GM19099 (cell line): Measurements from ENCODE around the gene SIPA1.

Experiments
- POLR2A ChIP-seq: IDR thresholded peaks from 3 replicates; pipeline ENCODE4 v1.6.1; 2011; ENCODE audit warnings: low read depth; ENCODE audit not compliant: insufficient read length; ENCODE audit errors: extremely low read depth

SIPA1 gene

DNA sequence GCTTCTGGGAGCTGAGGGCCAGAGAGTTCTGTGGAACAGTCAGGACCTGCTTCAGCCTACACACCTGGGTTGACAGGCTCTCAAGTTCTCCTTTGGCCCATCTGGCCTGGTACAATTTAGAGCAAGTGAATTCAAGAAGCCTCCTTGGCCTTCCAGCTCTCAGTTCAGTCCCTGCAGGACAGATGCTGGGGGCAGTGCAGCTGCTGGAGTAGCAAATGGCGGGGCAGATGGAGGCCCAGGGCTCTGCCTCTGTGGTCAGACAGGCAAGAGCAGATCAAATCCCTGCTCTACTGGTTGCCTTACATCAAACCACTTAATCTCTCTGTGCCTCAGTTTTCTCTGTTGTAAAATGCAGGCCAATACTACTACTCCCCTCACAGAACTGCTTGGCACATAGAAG, 33.6 kb upstream of the SIPA1 start:
- no peak for TF ChIP-seq POLR2A

DNA sequence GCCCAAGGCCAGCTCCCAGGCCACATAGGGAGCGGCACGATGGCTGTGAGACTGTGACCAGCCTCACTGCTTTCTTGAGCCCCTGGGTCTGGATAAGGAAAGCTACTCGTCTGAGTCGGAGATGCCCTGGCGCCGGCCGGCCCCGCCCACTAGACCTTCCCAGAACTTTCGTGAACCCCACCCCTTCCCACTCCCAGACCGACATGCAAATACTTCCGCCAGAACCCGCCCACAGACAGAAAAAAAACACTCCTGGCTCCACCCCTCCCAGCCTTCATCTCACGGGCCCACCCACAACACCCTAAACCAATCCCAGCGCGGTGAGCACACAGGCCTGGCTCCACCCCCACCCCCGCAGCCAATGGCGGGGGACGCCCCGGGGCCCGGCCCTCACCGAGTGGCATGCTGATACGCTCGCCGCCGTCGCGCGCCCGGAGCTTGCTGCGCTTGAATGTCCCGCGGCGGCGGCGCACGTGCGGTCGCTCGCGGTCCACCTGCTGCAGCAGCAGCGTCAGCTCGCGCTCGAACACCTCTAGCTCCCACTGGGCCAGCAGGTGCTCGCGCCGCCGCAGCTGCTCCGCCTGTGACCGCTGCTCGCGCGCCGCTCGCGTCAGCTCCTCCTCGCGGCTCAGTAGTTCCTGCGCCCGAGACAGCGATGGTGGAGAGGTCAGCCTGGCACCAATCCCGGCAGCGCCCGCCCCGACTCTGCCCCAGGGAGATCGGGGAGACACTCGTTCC, 30.9 kb upstream of the SIPA1 start:
- TF ChIP-seq POLR2A: no peak

DNA sequence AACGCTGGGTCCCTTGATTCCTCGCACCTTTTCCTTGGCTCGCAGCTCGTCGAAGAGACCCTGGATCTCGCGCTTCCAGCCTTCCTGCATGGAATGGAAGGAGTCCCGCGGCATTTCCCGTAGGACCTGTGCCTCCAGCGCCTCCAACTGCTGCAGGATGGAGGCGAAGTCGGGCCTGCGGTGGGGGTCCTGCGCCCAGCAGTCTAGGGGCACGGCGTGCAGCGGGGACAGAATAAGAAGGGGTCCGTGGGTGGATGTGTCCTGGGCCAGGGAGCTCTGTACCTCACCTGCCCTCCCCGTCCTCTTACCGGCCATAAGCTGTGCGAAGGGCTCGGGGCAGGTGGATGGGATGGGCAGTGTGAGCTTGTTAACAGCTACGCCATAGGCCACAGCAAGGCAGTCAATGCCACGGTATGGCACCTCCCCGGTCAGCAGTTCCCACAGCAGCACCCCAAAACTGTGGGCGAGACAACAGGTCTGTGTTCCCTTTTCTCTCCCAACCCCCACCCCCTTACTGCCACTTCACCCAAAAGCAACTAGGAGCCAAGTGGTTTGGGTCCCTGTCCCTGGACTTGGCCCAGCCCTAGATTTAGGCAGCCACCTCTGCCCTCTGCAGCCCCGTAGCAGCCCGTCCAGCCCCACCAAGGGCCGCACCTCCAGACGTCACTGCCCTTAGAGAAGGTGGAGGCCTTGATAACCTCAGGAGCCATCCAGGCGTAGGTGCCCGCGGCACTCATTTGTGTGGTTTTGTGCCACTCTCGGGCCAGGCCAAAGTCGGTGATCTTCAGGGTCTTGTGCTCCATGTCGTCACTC, 30.1 kb upstream of the SIPA1 start:
- TF ChIP-seq POLR2A: no peak

DNA sequence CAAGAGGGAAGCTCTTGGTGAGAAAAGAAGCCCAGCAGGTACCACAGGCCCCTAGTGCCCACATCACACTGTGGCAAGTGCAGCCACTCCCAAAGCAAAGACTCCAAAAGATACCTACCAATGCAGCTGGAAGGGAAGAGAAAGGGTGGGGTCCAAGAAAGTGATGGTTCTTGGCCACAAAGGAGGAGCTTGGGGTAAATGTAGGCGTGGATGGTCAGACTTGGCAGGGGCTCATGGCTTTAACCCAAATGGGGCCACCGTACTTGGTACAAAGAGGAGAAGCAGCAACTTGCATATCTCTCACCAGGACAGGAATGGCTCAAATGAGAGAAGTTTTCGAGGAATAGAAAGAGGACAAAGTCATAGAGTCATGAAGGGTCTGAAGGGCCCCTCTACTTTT, 28.7 kb upstream of the SIPA1 start:
- TF ChIP-seq POLR2A: no peak

DNA sequence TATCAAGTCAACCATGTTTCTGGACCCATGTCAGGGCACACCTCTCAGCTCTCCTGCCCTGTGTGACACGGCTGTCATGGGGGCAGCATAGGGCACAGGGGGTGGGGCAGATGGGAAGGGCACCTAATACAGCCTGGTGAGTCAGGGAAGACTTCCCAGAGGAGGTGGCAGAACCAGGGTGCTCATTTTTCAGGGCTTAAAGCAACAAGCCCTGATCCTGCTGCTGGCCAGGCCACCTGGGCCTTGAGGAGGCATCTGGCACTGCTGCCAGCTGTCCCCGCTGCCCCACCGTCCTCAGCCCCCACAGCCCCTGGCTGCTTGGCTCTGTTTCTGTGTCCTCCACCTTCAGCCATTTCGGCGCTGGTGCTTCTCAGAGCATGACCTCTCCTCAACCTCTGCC, 28.2 kb upstream of the SIPA1 start:
- TF ChIP-seq POLR2A: no peak

DNA sequence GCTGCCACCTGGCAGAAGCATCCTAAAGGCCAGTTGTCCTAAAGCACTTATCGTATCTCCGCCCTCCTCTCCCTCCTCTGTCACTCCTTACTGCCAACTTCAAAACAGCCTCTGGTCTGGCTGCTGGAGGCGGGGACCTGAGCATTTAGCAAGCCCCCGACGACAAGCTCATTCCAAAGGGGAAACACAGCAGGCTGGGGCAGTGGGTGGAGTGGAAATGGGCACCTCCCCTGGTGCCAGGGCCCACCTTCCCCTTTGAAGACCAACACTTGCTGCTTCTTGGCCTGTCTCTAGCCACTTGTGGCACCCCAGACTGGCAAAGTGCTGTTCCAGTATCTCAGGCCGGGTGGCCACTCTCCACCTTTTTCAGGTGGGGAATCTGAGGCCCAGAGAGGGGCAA, 27.5 kb upstream of the SIPA1 start:
- no peak for TF ChIP-seq POLR2A

DNA sequence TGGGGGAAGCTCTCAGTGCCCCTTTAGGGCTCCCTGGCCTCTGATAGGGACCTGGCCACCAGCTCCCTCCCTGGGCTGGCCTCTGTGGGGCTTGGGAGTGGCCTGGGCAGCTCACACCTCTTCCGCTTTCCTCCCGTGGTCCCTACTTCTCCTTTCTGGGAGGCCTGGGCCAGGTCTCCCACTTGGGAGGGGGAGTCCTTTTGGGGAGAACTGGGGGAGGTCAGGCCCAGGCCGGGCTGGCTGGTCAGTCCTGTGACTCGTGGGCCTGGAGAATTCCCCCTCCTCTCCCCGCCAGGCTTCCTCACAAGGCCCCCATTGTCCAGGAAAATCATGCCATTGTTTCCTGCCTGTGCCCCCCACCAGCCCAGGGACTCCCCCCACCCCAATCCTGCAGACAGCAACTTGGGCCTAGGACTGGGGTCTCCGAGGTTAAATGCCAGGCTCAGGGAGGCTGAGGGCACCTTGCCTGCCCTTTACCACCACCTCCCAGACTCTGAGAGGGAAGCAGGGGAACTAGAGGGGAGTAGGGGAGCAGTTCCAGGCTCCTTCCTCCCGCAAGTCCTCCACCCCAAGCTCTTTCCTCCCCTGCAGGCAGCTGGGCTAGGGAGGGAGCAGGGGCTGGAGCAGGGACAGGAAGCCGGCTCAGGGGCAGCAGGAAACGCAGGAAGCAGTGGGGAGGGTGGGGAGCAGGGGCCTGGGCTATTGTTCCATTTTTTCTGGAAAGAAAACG, 26.7 kb upstream of the SIPA1 start:
- TF ChIP-seq POLR2A: no peak

DNA sequence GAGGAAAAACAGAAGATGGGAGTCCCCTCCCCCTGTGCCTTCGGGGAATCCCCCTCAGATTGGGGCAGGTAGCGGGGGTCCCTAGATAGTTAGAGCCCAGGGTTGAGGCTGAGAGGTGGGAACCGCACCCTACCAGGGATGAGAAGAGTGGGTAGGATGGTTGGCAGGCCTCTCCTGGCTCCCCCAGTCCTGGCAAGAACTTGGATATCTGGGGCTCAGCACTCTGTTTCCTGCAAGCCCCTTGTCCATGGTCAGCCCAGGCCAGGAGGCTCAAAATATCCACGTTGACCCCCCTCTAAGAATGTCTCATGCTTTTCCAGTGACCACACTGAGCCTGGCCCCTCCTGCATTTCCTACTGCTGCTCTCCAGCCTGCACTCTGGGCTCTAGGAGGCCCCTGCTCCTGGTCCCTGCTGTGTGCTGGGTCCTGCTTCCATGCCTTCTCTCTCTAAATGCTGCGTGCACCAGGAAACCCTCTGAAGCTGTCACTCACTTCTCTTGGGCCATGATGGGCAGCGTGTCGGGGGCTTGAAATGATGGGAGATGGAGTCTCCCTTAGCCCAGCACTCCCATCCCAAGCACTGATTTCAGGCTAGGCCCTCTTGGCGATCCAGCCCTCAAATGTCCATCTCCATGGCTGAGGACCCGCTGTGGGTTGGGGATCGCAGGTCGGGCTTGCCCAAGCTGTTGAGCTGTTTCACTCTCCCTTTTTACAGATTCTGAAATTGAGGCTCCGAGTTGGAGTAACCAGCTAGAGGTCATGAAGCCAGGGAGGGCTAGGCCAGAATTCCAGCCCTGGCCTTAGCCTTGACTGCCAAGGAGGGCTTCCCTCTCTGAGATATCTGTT, 25.9 kb upstream of the SIPA1 start:
- TF ChIP-seq POLR2A: no peak

DNA sequence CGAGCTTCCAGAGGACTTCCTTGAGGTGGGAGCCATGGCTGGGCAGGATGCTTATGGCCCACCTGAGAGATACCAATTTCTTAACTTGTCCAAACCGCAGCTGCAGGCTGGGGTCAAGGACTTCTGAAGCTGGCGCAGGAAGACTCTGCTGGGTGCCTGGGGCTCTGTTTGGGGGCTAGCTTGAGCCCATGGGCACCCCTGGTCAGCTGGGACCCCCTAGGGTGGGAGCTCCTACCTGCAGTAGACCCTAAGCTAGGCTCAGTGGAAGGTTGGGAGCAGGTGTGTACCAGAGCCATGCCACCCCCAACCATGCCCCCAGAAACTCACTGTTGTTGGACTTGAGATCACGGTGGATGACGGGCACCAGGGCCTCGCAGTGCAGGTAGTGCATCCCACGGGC, 25.2 kb upstream of the SIPA1 start:
- no peak for TF ChIP-seq POLR2A

DNA sequence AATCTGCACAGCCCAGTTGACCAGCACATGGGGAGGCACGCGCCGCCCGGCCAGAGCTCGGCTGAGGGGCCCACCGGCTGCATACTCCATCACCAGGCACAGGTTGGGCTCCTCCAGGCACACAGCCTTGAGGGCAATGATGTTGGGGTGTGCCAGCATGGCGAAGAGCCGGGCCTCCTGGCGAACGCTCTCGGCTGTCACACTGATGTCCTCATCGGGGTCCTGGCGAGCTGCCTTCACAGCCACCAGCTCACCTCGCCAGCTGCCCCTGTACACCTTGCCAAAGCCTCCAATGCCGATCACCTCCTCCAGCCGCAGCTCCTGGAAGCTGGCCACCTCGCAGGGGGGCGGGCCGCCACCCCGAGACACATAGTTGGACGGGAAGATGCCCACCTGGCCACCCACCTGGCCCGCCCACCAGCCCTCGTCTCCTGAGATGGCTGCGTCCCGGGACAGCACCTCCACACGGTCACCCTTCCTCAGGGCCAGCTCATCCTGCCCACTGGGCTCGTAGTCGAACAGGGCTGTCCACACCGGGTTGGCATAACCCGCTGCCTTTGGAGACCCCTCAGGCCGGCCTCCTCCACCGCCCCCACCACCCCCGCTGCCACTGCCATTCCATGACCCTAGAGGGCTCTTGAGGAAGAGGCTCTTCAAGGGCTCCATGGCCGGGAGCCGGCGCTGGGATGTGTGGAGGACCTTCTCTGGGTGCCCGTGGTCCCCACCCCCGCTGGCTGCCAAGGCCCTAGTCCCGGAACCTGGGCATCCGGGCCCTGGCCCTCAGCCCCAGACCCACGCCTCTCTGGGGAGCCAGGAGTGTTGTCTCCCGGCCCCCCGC, 24.6 kb upstream of the SIPA1 start:
- no peak for TF ChIP-seq POLR2A

DNA sequence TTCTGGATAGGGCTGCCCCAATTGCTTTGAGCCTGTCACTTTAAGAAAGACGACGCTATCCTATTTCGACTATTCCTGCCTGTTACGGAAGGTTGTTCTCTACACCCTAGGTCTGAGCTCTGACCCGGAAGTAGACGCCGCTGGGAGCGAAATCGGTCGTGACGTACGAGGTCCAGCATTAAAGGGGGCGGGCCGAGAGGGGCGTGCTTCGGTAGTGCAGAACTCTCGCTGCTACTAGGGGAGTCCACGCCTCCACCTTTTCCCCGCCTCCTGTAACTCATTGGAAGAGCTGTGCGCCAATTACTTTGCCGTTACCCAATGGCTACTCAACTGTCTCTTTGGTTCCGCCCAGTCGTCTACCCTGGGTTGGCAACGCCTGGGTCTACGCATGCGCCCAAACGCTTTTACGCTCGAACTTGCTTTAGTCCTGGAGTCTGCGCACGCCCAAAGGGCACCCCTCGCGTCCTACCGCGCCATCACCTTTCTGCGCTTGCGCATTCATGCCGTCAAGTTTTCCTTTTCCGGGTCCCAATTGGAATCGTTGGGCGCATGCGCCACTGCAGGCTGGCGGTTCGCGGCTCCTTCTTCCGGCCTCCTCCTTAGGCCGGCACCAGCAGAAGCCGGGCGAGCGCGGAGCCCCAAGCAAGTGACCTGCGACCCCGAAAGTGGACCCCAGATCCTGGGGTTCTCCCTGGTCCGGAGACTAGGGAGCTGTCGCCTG, 22.5 kb upstream of the SIPA1 start, which contains the start of gene PCNX3:
TSS of gene PCNX3 (plus strand) at position 548 of the 721 bp plus-strand sequence. CDS start 536 bp downstream, outside the sequence.
- TF ChIP-seq POLR2A: peak; percentile 63

DNA sequence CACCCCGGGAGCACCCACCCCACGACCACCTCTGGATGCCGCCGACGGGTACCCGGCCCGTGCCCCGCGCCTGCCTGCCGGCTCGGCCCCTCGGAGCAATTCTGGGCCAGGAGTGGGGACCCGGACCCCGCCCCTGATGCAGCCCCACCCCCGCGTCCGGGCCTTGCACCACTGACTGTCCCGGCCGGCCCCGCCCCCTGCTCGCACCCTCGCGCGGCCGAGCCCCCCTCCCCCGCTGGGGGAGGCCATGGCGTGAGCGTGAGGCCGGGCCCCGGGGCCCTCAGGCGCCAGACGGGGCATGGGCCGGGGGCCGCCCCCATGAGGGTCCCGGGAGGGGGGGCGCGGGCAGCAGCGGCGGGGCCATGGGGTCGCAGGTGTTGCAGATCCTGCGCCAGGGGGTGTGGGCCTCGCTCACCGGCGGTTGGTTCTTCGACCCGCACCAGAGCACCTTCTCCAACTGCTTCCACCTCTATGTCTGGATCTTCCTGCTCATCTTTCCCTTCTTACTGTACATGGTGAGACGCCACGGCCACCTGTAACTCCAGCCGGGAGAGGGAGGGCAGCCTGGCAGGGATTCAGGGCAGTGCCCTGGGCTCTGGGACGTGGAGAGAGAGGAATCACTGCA, 21.8 kb upstream of the SIPA1 start:
- no peak for TF ChIP-seq POLR2A

DNA sequence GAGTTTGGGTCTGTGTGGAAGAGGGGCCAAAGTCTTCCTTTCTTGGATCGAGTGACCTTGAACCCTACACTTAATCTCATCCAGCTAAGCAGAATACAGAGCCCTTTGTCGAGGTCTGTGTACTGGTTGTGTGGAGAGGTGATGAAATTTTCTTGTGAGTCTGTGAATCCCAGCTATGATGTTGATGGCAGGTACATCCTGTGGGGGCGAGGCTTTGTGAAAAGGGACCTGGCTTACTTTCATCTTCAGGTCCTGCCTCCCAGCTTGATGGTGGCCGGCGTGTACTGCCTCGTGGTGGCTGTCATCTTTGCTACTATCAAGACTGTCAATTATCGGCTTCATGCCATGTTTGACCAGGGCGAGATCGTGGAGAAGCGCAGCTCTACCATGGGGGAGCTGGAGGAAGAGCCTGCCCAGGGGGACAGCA, 21.3 kb upstream of the SIPA1 start:
- no peak for TF ChIP-seq POLR2A
